A673 (cell line): ENCODE measurements around the gene WLS. TPM values are rescaled to one million over a fixed set of nuclear protein-coding genes. Genes with fewer than 3 reads are reported as not detected.

Experiments
- BruUV-seq: library from RNA; stranded (reverse); fragments of 400-500 nt; replicated peaks from 2 replicates; lab custom pipeline; 2021; lab: Mats Ljungman, UMichigan
- CTCF ChIA-PET: fragments of 300-600 bp; sonication (Branson Sonifier 250); formaldehyde crosslinking; loops from one replicate; lab custom pipeline; 2022; ENCODE audit warnings: antibody characterized with exemption; lab: Charles Lee
- POLR2A ChIA-PET: fragments of 300-600 bp; sonication (Branson Sonifier 250); formaldehyde crosslinking; loops from one replicate; lab custom pipeline; 2022; ENCODE audit warnings: antibody characterized with exemption; ENCODE audit not compliant: low non-redundant PET; lab: Charles Lee
- DNase-seq: peaks from one replicate; pipeline ENCODE4 v3.0.0-alpha.2; 2015; ENCODE audit warnings: low spot score
- H3K27ac ChIP-seq: fragments of 200-600 bp; sonication (generic); 2 replicates; pipeline ENCODE4 v1.5.1; 2016; ENCODE audit warnings: mixed run types, low read depth, mild to moderate bottlenecking, mixed read lengths, antibody characterized with exemption, low read length; ENCODE audit not compliant: poor library complexity, severe bottlenecking
- H3K27me3 ChIP-seq: fragments of 200-600 bp; sonication (generic); replicated peaks from 2 replicates; pipeline ENCODE4 v1.6.1; 2017; ENCODE audit warnings: mixed run types, low read depth, mild to moderate bottlenecking, mixed read lengths, antibody characterized with exemption, low read length; ENCODE audit not compliant: insufficient read depth, poor library complexity
- H3K36me3 ChIP-seq: fragments of 200-600 bp; sonication (generic); 2 replicates; pipeline ENCODE4 v1.6.1; 2016; ENCODE audit warnings: mixed run types, mild to moderate bottlenecking, mixed read lengths, antibody characterized with exemption, low read length; ENCODE audit not compliant: insufficient read depth, poor library complexity, severe bottlenecking
- H3K4me1 ChIP-seq: fragments of 200-600 bp; sonication (generic); 2 replicates; pipeline ENCODE4 v1.6.1; 2017; ENCODE audit warnings: mixed run types, mild to moderate bottlenecking, mixed read lengths, antibody characterized with exemption, low read length; ENCODE audit not compliant: insufficient read depth, poor library complexity, severe bottlenecking
- H3K4me3 ChIP-seq: fragments of 200-600 bp; sonication (generic); 2 replicates; pipeline ENCODE4 v1.5.1; 2016; ENCODE audit warnings: low read depth, mixed run types, mild to moderate bottlenecking, mixed read lengths, low read length; ENCODE audit not compliant: poor library complexity, severe bottlenecking
- H3K9me3 ChIP-seq: fragments of 200-600 bp; sonication (generic); 2 replicates; pipeline ENCODE4 v1.6.1; 2016; ENCODE audit warnings: mixed run types, low read depth, mild to moderate bottlenecking, mixed read lengths, antibody characterized with exemption, low read length; ENCODE audit not compliant: poor library complexity, severe bottlenecking
- CTCF ChIP-seq: fragments of 300-800, 200-600 bp; sonication (generic); conservative IDR thresholded peaks from 2 replicates; pipeline ENCODE4 v1.5.1; 2017; ENCODE audit warnings: low read depth, mild to moderate bottlenecking, antibody characterized with exemption, low read length, moderate library complexity, mixed read lengths
- EZH2 ChIP-seq: fragments of 200-600 bp; sonication (generic); IDR thresholded peaks from 2 replicates; pipeline ENCODE4 v1.6.1; 2017; ENCODE audit warnings: borderline replicate concordance, low read depth, mild to moderate bottlenecking, mixed read lengths, antibody characterized with exemption, low read length; ENCODE audit not compliant: poor library complexity, severe bottlenecking
- intact Hi-C: fragments of 100-400 bp; cut with micrococcal nuclease; formaldehyde crosslinking; loops from one replicate; pipeline ENCODE4 v1.10.0; 2022; ENCODE audit not compliant: unreplicated experiment
- total RNA-seq: library from RNA; stranded (reverse); gene quantifications from 2 replicates; pipeline ENCODE4 v1.2.3, GENCODE V29; 2021

WLS gene
- total RNA-seq, 1 experiment from 2014 or later: 144 TPM

- H3K27me3 ChIP-seq: no peaks in the 10 kb centered on the region
- H3K9me3 ChIP-seq: no peaks in the 10 kb centered on the region
- no peaks in the 10 kb centered on the region for H3K36me3 ChIP-seq
- intact Hi-C loops: loop anchor here (1.0 to 10.0 kb wide), 4 partner anchors 261 to 1623 kb away; no protein-coding TSS in a partner anchor
- no peak overlapping the region for H3K27ac ChIP-seq
- ChIA-PET CTCF (no interaction called here), POLR2A (no interaction called here)
- peak; percentile 65 for DNase-seq
- no peak overlapping the region for H3K4me3 ChIP-seq
- peak; percentile 64 for TF ChIP-seq CTCF
- no peak for TF ChIP-seq EZH2
- BruUV-seq: no TSS peak
- no peaks in the 10 kb centered on the region for H3K4me1 ChIP-seq
Measured at GRCh38 chr1:68111519-68112436, 120.5 kb downstream of the WLS start.

DNA sequence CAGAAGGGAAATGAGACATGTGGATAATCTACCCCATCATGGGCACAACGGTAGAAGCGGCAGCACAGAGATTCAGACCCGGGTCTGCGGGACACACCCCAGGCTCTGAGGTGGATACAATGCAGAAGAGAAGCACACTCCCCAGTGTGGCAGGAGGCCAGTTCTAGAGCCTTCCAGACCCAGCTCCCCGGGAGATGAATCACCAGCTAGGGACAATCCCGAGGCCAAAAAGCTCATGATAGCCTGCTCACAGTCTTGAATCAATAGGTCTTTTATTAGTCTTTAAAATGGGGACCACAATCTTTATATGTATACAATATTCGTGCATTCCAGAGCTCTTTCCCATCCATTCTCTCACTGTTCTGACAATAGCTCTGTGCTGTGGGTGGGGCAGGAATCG is 124.6 kb downstream of the WLS start:
- TF ChIP-seq CTCF: no peak
- TF ChIP-seq EZH2: no peak
- CTCF ChIA-PET: interaction anchor here (0.5 kb wide), 1 partner anchor 214 kb away, joined by 8 read pairs; no protein-coding TSS in a partner anchor

DNA sequence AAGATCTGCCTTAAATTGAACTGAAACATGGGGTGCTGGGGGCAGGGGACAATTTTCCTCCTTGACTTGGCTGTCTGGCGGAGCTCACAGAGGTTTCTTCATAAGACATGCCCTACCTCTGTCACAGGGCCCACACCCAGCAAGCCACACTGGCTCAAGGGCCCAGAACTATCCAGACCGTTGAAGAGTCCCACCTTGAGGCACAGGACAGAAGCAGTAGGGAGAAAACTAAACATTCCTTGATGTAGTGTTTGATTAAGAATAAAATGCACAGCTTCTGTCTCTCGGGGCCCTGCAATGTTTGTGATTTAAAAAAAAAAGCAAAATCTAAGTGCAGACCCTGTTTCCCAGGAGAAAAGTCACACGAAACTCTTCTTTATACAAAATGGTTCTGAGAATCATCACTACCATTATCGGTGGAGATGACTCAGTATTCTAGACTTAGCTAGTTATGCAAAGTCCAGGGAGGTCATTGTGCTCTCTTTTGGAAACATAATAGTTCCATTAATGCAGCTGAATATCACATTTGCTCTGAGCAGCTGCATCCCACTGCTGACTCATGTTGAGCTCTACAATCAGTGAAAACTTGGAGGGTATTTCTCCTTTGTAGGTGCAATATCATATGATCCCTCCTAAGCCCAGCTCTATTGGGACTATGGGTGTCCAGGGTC is 128.3 kb downstream of the WLS start:
- no TSS peak for BruUV-seq
- TF ChIP-seq CTCF: no peak
- TF ChIP-seq EZH2: no peak
- POLR2A ChIA-PET: no interaction called here
- peak; percentile 17 for DNase-seq
- Histone ChIP-seq H3K36me3 (no peaks in the 10 kb centered on the region), H3K27me3 (no peaks in the 10 kb centered on the region), H3K4me3 (no peak overlapping the region), H3K9me3 (no peaks in the 10 kb centered on the region), H3K27ac (no peak overlapping the region), H3K4me1 (peaks cover 3% of the 10 kb centered on the region)
- CTCF ChIA-PET: no interaction called here
- intact Hi-C loops: no loop called here

More for the DNA sequence above, 124.6 kb downstream of the WLS start:
- Histone ChIP-seq H3K36me3 (no peaks in the 10 kb centered on the region), H3K27ac (no peak overlapping the region), H3K27me3 (no peaks in the 10 kb centered on the region), H3K4me1 (peaks cover 3% of the 10 kb centered on the region), H3K4me3 (no peak overlapping the region), H3K9me3 (no peaks in the 10 kb centered on the region)
- no TSS peak for BruUV-seq
- intact Hi-C loops: no loop called here
- POLR2A ChIA-PET: no interaction called here
- DNase-seq: no peak
